NCI-H345 treated with DMSO at 0.1 percent for 48 hours (cell line): Measurements from ENCODE around the gene DNAJC5G.

ENCODE experiments used
- DNase-seq: peaks from one replicate; lab custom pipeline; 2025; ENCODE audit not compliant: unreplicated experiment; lab: John Stamatoyannopoulos, UW

Gene DNAJC5G

GRCh38 chr2:27275211-27276150 is at the start of gene DNAJC5G:
DNAJC5G (plus strand) TSS chr2:27275433; CDS start chr2:27276729, 1,296 bp downstream.
- no peak for DNase-seq

GRCh38 chr2:27225526-27225925 is 49.7 kb upstream of the DNAJC5G start:
- DNase-seq: no peak

GRCh38 chr2:27227501-27227900 is 47.7 kb upstream of the DNAJC5G start:
- no peak for DNase-seq

- no peak for DNase-seq
Observed at GRCh38 chr2:27231921-27232320, 43.3 kb upstream of the DNAJC5G start.

GRCh38 chr2:27233341-27233740 is 41.9 kb upstream of the DNAJC5G start:
- DNase-seq: no peak

- DNase-seq: no peak
Observed at GRCh38 chr2:27236136-27236535, 39.1 kb upstream of the DNAJC5G start.

- DNase-seq: no peak
Observed at GRCh38 chr2:27236626-27237025, 38.6 kb upstream of the DNAJC5G start.

- no peak for DNase-seq
Observed at GRCh38 chr2:27237341-27237945, 37.8 kb upstream of the DNAJC5G start.

GRCh38 chr2:27238976-27239375 is 36.3 kb upstream of the DNAJC5G start:
- no peak for DNase-seq

GRCh38 chr2:27240406-27240805 is 34.8 kb upstream of the DNAJC5G start:
- DNase-seq: no peak

- no peak for DNase-seq
Observed at GRCh38 chr2:27241761-27242613, 33.2 kb upstream of the DNAJC5G start.

- no peak for DNase-seq
Observed at GRCh38 chr2:27242614-27242951, 32.6 kb upstream of the DNAJC5G start.

- DNase-seq: no peak
Observed at GRCh38 chr2:27243391-27244130, 31.7 kb upstream of the DNAJC5G start.

GRCh38 chr2:27245116-27245515 is 30.1 kb upstream of the DNAJC5G start:
- no peak for DNase-seq

- no peak for DNase-seq
Observed at GRCh38 chr2:27245626-27246025, 29.6 kb upstream of the DNAJC5G start.

GRCh38 chr2:27247893-27248292 is 27.3 kb upstream of the DNAJC5G start:
- no peak for DNase-seq

GRCh38 chr2:27249159-27249890 is 25.9 kb upstream of the DNAJC5G start:
- no peak for DNase-seq

GRCh38 chr2:27249891-27250651 is 25.2 kb upstream of the DNAJC5G start:
- DNase-seq: no peak

GRCh38 chr2:27250652-27251379 is 24.4 kb upstream of the DNAJC5G start:
- no peak for DNase-seq
